Measurements from ENCODE around the gene CR2.

The CR2 gene

DNA sequence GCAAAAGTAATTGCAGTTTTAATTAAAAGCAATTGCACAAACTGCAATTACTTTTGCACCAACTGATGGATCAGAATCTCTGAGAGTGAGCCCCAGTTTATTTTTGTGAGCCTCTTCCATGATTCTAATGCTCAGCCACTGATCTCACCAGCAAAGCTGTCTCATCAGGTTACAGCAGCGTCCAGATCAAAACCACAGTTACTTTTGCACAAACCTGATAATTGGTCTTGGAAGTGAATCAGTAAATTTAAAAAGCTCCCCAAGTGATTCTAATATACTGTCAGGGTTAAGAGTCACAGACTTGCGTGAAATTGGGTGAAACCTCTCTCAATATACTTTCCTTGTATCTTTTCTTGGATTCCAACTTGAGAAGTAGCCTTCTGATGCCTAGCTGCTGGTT is 13.5 kb upstream of the CR2 start:
- DNase-seq (ENCODE audit: low spot score): no peak
- in situ Hi-C loops (cut with MboI; ENCODE audit: low pct_unique_long_range_greater_than_20kb, low sequenced_read_pairs, unreplicated experiment): no loop called here

DNA sequence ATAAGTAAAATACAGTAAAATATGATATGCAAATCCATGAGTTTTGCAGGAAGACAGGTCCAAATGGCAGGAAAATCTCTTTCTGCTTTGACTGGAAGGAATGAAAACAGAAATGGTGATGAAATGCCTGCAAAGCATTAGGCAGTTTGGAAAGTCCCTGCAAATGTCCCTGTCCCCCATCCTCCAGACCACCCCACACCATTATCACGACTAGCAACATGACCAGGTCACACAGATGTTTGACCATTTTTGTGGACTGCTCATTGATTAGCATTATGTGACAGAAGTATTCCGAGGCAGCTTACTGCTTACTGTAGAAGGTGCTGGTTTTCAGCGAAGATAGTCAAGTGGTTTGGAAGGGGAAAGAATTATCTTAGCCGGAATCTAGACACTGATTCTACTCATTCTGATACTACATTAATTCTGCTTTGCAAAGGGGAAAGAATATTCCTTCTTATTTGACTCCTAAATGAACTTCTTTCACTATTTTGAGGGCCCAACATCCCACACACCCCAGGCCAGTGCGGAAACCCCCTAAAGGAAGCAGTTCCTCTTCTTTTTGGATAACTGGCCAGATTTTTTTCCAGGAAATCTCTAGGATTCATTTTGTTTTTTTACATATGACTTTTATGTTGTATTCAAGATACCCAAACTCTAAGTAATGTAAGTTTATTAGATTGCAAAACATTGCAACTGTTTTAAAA is 9.5 kb upstream of the CR2 start:
- in situ Hi-C loops (cut with MboI; ENCODE audit: low pct_unique_long_range_greater_than_20kb, low sequenced_read_pairs, unreplicated experiment): no loop called here
- DNase-seq (ENCODE audit: low spot score): no peak
- no peak for TF ChIP-seq CTCF (IDR thresholded peaks at IDR 0.05; ENCODE audit: extremely low read depth, insufficient read depth, missing control alignments)

More for the DNA sequence above, 13.5 kb upstream of the CR2 start:
- no peak for TF ChIP-seq CTCF (IDR thresholded peaks at IDR 0.05; ENCODE audit: extremely low read depth, insufficient read depth, missing control alignments)

DNA sequence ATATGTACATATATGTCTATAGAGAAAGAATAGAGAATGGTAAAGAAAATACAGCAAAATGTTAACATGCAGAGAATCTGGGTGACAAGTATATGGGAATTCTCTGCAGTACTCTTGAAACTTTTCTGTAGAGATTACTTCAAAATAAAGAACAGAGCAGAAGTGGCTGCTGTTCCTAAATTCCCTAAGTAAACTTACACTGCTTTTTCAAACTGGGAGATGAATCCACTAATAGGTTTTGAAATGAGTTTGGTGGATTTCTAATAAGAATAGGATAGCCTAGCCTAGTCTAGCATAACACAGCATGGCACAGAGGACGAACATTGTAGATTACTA is 450 bp upstream of the CR2 start:
- TF ChIP-seq CTCF (IDR thresholded peaks at IDR 0.05; ENCODE audit: extremely low read depth, insufficient read depth, missing control alignments): no peak
- in situ Hi-C loops (cut with MboI; ENCODE audit: low pct_unique_long_range_greater_than_20kb, low sequenced_read_pairs, unreplicated experiment): no loop called here
- no peak for DNase-seq (ENCODE audit: low spot score)

GRCh38 chr1:207455183-207455754 is 1.1 kb downstream of the CR2 start:
- in situ Hi-C loops (cut with MboI; ENCODE audit: low pct_unique_long_range_greater_than_20kb, low sequenced_read_pairs, unreplicated experiment): no loop called here
- no peak for DNase-seq (ENCODE audit: low spot score)
- no peak for TF ChIP-seq CTCF (IDR thresholded peaks at IDR 0.05; ENCODE audit: extremely low read depth, insufficient read depth, missing control alignments)

DNA sequence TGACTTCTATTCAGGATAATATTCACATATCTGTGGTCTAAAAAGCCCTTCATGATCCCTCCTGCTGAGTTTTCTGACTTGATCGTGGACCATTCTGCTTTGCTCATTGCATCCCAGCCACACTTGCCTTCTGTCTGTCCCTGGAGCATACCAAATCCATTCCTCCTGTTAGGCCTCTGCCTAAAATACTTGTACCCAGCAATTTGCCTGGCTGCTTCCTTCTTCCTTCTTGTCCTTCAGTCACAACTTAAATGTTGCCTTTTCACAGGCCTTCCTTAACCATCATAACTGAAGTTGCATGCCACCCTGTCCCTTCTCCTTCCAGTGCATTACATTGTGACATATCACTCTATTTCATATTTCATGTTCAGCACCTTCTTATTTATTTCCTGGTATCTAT is 4.3 kb downstream of the CR2 start:
- no peak for TF ChIP-seq CTCF (IDR thresholded peaks at IDR 0.05; ENCODE audit: extremely low read depth, insufficient read depth, missing control alignments)
- DNase-seq (ENCODE audit: low spot score): no peak
- in situ Hi-C loops (cut with MboI; ENCODE audit: low pct_unique_long_range_greater_than_20kb, low sequenced_read_pairs, unreplicated experiment): no loop called here

DNA sequence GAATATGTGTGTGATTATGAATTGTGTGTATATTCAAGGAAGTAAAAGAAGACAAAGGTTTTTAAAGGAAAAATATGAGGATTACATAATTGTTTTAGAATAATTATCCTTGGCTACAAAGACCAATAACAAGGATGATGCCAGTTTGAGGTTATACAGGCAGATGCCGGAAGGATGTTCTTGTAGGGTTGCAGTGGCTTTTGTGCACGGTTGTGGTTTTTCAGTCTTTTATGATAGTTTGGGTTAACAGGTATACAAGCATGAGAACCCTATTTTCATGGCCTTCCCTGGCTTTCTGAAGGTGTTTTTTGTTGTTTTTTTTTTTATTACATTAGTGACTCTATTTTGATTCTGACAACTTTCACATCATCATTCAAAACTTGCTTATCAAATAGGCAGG is 4.9 kb downstream of the CR2 start:
- no peak for DNase-seq (ENCODE audit: low spot score)
- in situ Hi-C loops (cut with MboI; ENCODE audit: low pct_unique_long_range_greater_than_20kb, low sequenced_read_pairs, unreplicated experiment): no loop called here
- TF ChIP-seq CTCF (IDR thresholded peaks at IDR 0.05; ENCODE audit: extremely low read depth, insufficient read depth, missing control alignments): no peak

Measured in GM13977 (cell line).